Measurements from ENCODE around the gene ANXA2.
"Not testable (repeated sequence)": the region's sequence is repeated elsewhere in the genome, so short reads cannot be mapped to it uniquely, and the experiment has no call there.

The ANXA2 gene

DNA sequence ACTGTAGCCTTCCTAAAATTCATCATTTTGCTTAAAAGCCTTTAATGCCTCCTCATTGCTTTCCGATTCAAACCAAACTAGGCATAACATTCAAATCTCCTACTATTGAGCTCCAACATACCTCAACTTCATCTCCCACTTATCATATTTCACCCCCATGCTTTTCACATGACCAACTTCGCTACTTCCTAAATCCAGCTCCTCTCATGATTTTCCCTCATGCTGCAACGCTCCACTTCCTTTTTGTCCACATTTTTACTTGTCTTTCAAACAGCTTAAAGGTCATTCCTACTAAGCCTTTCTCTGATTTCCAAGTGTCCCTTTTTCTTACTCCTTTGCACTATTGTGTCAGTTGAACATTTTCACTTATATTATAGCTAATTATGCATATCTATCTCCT is 20.3 kb upstream of the ANXA2 start:
- ATAC-seq (ENCODE audit: low read depth) (no peak), DNase-seq (ENCODE audit: low spot score in 2 of 2) (no peak)
- no peaks in the 10 kb centered on the region for H3K27me3 Mint-ChIP-seq
- no peaks in the 10 kb centered on the region for H3K9me3 Mint-ChIP-seq
- peaks cover 8% of the 10 kb centered on the region for H3K36me3 Mint-ChIP-seq
- H3K4me1 Mint-ChIP-seq: peaks cover 2% of the 10 kb centered on the region
- H3K4me3 Mint-ChIP-seq: no peak overlapping the region
- H3K27ac Mint-ChIP-seq: no peak overlapping the region

DNA sequence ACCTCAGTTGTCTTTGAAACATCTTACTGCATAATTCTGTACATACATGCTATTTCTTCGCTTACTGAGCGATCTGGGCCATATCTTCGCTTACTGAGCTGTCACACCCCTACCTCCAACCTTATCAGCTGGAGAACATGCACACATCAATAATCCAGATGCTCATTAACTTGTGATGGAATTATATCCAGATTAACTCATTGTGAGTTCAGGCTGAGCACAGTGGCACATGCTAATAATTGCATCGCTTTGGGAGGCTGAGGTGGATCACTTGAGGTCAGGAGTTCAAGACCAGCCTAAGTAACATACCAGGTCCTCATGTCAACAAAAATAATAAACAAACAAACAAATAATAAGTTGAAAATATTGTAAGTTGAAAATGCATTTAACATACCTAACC is 19.3 kb upstream of the ANXA2 start:
- DNase-seq (ENCODE audit: low spot score in 2 of 2) (no peak), ATAC-seq (ENCODE audit: low read depth) (no peak)
- Mint-ChIP-seq H3K9me3 (no peaks in the 10 kb centered on the region), H3K4me1 (peaks cover 2% of the 10 kb centered on the region), H3K4me3 (no peak overlapping the region), H3K36me3 (peaks cover 6% of the 10 kb centered on the region), H3K27me3 (no peaks in the 10 kb centered on the region), H3K27ac (no peak overlapping the region)

DNA sequence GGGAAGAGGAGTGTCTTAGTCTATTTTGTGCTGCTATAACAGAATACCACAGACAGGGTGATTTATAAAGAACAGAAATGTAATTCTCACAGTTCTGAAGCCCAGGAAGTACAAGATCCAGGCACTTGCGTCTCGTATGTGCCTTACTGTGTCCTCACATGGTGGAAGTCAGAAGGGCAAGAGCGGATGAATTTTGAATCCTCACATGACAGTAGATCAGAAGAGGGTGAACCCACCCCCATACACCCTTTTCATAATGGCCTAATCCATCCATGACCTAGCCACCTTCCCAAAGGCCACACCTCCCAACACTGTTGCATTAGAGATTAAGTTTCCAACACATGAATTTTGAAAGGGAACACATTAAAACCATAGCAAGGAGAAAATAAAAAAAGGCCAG is 18.7 kb upstream of the ANXA2 start:
- H3K4me3 Mint-ChIP-seq: no peak overlapping the region
- no peak overlapping the region for H3K27ac Mint-ChIP-seq
- H3K9me3 Mint-ChIP-seq: no peaks in the 10 kb centered on the region
- peaks cover 6% of the 10 kb centered on the region for H3K36me3 Mint-ChIP-seq
- ATAC-seq (ENCODE audit: low read depth) (no peak), DNase-seq (ENCODE audit: low spot score in 2 of 2) (no peak)
- no peaks in the 10 kb centered on the region for H3K27me3 Mint-ChIP-seq
- H3K4me1 Mint-ChIP-seq: peaks cover 2% of the 10 kb centered on the region

DNA sequence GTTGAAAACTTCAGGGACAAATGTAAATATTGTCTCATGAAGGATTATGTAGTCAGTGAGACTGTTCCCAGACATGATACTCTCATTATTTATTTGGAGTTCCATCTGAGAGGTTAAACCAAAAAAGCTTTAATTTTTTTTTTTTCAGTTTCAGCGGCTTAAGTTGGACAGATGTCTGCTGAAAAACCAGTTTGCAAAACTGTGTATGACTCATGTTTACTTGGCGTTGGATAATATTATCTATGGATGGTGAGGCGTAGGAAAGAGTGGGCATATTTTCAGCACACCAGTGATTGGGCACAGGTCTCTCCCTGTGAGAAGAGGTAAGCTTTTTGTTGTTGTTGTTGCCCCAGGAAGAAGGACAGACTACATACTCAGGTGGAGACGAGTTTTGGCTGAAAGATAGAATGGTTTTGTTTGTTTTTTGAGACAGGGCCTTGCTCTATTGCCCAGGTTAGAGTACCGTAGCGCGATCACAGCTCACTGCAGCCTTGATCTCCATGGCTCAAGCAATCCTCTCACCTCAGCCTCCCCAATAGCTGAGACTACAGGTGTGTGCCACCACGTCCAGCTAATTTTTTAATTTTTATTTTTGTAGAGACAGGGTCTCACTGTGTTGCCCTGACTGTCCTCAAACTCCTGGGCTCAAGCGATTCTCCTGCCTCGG is 16.4 kb upstream of the ANXA2 start:
- peak overlapping the region; percentile 0 for H3K27ac Mint-ChIP-seq
- H3K4me1 Mint-ChIP-seq: peaks cover 3% of the 10 kb centered on the region
- H3K27me3 Mint-ChIP-seq: no peaks in the 10 kb centered on the region
- H3K4me3 Mint-ChIP-seq: no peak overlapping the region
- H3K36me3 Mint-ChIP-seq: no peaks in the 10 kb centered on the region
- DNase-seq (ENCODE audit: low spot score in 2 of 2): no peak
- H3K9me3 Mint-ChIP-seq: no peaks in the 10 kb centered on the region
- ATAC-seq (ENCODE audit: low read depth): no peak

DNA sequence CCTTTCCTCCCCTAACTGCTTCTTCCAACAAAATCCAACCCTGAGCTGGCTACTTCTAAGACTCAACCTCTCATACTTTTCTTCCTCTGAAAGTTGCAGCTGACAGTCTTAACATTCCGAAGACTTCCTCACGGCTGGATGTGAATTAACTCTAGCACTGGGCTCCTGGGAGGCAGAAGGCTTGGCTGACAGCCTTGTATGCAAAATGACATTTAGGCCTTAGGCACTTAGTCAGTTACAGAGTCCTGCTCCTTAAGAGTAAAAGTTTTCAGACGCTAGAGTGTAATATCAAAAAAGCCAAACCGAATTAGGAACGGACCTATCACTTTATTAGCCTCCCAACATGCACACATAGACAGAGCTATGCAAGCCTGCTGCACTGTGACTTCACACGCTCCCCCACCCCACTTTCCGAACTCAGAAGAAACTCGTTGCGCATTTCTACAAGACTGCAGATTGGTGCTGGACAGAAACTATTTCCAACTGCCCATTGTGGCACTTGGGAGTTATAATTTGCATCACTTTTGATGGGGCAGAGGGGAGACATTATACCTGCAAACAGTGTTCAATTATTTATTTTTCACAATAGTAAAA is 15.5 kb upstream of the ANXA2 start:
- Mint-ChIP-seq H3K27ac (peak overlapping the region; percentile 0), H3K9me3 (peaks cover 2% of the 10 kb centered on the region), H3K4me1 (peaks cover 9% of the 10 kb centered on the region), H3K36me3 (no peaks in the 10 kb centered on the region), H3K27me3 (no peaks in the 10 kb centered on the region), H3K4me3 (no peak overlapping the region)
- no peak for ATAC-seq (ENCODE audit: low read depth)
- DNase-seq (ENCODE audit: low spot score in 2 of 2): no peak

DNA sequence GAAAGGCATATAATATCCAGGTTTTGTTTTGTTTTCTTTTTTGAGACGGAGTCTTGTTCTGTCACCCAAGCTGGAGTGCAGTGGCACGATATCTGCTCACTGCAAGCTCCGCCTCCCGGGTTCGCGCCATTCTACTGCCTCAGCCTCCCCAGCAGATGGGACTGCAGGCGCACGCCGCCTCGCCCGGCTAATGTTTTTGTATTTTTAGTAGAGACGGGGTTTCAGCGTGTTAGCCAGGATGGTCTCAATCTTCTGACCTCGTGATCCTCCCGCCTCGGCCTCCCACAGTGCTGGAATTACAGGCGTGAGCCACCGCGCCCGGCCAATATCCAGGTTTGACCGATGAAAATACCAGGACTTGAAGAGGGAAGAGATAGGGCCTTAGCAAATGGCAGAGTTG is 15.0 kb upstream of the ANXA2 start:
- not testable (repeated sequence) for DNase-seq (ENCODE audit: low spot score in 2 of 2); H3K27ac Mint-ChIP-seq

DNA sequence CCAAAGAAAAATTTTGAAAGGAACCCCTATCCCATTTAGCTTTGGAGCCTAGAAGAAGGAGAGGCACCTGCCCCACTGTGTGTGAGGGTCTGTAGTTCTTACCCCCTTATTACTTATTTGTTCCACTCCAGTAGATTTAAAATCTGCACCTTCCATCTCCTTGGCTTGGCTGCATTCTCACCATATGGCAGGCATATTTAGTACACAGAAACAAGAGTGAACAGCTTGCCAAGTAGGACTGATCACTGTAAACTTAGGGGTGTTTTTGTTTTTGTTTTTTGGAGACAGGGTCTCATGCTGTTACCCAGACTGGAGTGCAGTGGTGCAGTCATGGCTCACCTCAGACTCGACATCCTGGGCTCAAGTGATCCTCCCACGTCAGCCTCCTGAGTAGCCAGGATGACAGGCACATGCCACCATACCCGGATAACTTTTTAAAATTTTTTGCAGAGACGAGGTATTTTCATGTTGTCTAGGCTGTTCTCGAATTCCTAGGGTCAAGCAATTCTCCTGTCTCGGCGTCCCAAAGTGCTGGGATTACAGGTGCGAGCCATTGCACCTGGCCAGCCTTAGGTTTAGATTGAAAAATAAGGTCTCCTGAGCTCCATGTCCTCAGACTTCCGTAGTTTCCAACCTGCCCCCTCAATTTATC is 14.1 kb upstream of the ANXA2 start:
- H3K4me1 Mint-ChIP-seq: peaks cover 11% of the 10 kb centered on the region
- H3K27ac Mint-ChIP-seq: no peak overlapping the region
- no peak for ATAC-seq (ENCODE audit: low read depth)
- H3K4me3 Mint-ChIP-seq: no peak overlapping the region
- DNase-seq (ENCODE audit: low spot score in 2 of 2): no peak
- H3K36me3 Mint-ChIP-seq: no peaks in the 10 kb centered on the region
- H3K27me3 Mint-ChIP-seq: no peaks in the 10 kb centered on the region
- peaks cover 2% of the 10 kb centered on the region for H3K9me3 Mint-ChIP-seq

More for the DNA sequence above, 15.0 kb upstream of the ANXA2 start:
- H3K27me3 Mint-ChIP-seq; ATAC-seq (ENCODE audit: low read depth); H3K4me3 Mint-ChIP-seq; H3K9me3 Mint-ChIP-seq; H3K36me3 Mint-ChIP-seq: not testable (repeated sequence)
- peaks cover 11% of the 10 kb centered on the region for H3K4me1 Mint-ChIP-seq

DNA sequence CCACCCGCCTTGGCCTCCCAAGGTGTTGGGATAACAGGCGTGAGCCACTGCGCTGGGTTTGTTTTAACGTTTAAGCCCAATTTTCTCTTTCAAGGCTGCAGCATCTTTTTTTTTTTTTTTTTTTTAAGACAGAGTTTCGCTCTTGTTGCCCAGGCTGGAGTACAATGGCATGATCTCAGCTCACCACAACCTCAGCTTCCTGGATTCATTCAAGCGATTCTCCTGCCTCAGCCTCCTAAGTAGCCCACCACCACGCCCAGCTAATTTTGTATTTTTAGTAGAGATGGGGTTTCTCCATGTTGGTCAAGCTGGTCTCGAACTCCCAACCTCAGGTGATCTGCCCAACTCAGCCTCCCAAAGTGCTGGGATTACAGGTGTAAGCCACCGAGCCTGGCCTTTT is 12.6 kb upstream of the ANXA2 start:
- H3K27ac Mint-ChIP-seq; H3K9me3 Mint-ChIP-seq; H3K36me3 Mint-ChIP-seq; DNase-seq (ENCODE audit: low spot score in 2 of 2); H3K27me3 Mint-ChIP-seq; H3K4me3 Mint-ChIP-seq: not testable (repeated sequence)
- peak; percentile 52 for ATAC-seq (ENCODE audit: low read depth)
- peaks cover 11% of the 10 kb centered on the region for H3K4me1 Mint-ChIP-seq

DNA sequence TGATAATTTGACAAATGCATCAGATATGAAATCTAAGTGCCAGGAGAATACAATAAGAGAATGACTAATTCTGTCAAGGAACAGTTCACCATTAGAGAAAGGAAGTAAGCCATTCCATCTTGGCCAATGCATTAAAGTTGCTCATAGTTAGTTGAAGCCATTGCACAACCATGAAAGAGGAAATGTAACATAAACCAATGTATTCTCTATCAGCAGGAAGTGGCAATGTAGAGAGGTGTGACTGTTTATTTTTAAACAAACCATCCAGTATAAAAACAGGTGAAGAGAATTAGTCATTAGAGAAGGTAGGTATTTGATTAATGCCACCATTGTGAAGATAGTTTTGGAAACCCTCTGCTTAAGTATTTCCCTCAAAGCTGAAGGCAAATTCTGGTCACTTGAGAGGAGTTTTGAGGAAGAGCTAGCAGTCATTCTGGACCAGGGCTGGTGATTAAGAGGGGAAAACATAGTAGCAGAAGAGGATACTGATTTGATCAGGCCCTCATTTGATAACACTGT is 10.7 kb upstream of the ANXA2 start:
- DNase-seq (ENCODE audit: low spot score in 2 of 2): no peak
- H3K9me3 Mint-ChIP-seq: peaks cover 2% of the 10 kb centered on the region

DNA sequence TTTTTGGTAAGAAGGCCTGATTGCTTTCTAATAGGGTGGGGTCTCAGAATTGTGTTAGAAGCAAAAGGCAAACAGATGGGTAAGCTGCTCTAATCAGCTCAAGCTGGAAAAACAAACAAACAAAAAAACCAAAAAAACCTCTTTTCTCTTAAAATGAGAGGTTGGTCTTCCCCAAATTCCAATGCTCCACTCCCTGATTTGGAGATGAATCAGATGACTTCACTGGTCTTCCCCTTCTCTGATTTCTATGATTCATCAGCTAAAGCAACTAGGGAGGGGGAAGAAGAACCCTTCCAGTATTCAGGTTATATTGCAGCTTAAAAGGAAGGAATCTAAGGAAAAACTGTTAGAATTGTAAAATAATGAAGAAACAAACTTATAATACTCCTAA is 9.6 kb upstream of the ANXA2 start:
- ATAC-seq (ENCODE audit: low read depth) (no peak), DNase-seq (ENCODE audit: low spot score in 2 of 2) (no peak)
- Mint-ChIP-seq H3K36me3 (no peaks in the 10 kb centered on the region), H3K27ac (no peak overlapping the region), H3K27me3 (no peaks in the 10 kb centered on the region), H3K9me3 (peaks cover 2% of the 10 kb centered on the region), H3K4me1 (peaks cover 9% of the 10 kb centered on the region), H3K4me3 (no peak overlapping the region)

More for the DNA sequence above, 10.7 kb upstream of the ANXA2 start:
- peaks cover 9% of the 10 kb centered on the region for H3K4me1 Mint-ChIP-seq
- ATAC-seq (ENCODE audit: low read depth): peak; percentile 85
- H3K27ac Mint-ChIP-seq: peak overlapping the region; percentile 81
- H3K27me3 Mint-ChIP-seq: no peaks in the 10 kb centered on the region
- H3K4me3 Mint-ChIP-seq: peak overlapping the region; percentile 68
- no peaks in the 10 kb centered on the region for H3K36me3 Mint-ChIP-seq

DNA sequence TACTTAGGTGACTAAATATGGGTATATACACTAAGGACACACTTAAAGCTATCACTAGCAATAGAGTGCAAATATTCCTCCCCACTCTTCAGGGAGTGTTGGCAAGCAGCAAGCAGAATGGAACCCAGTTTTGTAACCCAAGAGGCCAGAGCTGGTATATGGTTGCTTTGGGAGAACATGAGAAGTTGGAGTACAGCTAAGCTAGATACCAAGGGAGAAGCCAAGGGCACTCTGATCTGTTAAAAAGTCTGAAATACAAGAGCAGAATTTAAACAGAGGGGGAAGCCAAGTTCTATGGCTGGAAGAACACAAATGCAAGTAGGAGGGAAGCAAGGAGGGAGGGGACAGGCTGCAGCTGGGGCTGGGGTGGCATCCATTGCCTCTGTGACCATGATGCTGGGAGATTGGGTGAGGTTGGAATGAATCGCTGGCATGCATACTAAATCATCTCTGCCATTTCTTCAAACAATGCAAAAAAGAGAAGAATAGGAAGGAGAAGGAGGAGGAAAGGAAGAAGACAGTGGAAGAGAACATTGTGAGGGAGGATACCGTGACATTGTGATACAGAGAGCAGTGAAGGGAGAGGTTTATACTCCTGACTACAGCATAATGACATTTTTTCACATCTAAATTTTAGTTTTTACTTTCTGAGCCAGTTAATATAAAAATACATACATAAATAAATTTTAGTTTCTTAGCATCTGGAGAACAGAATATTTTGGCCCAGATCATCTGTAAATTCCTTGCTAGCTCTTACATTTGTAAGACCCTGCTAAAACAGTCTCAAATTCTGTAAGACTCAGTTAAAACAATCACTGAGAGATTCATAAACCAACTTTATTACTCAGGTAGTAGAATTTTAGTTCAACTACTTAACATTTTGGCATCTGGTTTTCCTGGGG is 9.0 kb upstream of the ANXA2 start:
- no peak for ATAC-seq (ENCODE audit: low read depth)
- no peak for DNase-seq (ENCODE audit: low spot score in 2 of 2)
- Mint-ChIP-seq H3K27me3 (no peaks in the 10 kb centered on the region), H3K4me1 (peaks cover 9% of the 10 kb centered on the region), H3K9me3 (peaks cover 2% of the 10 kb centered on the region), H3K4me3 (no peak overlapping the region), H3K27ac (no peak overlapping the region), H3K36me3 (no peaks in the 10 kb centered on the region)

DNA sequence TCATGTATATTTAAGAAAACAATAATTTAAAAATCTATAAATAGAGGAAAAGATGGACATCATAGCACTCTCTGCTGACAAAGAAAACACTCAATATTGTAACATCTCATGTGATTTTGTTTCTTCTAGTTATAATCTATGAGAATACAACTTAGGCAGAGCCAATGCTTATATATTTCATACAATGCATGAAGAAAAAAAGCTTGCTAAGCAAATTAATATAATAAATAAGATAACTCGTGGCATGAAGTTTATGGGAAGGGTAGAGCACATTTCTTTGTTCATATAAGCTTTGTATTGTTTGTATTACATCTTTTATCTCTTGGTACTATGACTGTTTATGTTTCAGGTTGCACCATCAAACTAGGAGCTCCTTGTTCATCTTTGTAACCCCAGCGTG is 7.6 kb upstream of the ANXA2 start:
- no peak for ATAC-seq (ENCODE audit: low read depth)
- Mint-ChIP-seq H3K27ac (no peak overlapping the region), H3K27me3 (no peaks in the 10 kb centered on the region), H3K9me3 (peaks cover 2% of the 10 kb centered on the region), H3K4me1 (peaks cover 9% of the 10 kb centered on the region), H3K4me3 (no peak overlapping the region), H3K36me3 (no peaks in the 10 kb centered on the region)
- DNase-seq (ENCODE audit: low spot score in 2 of 2): no peak

DNA sequence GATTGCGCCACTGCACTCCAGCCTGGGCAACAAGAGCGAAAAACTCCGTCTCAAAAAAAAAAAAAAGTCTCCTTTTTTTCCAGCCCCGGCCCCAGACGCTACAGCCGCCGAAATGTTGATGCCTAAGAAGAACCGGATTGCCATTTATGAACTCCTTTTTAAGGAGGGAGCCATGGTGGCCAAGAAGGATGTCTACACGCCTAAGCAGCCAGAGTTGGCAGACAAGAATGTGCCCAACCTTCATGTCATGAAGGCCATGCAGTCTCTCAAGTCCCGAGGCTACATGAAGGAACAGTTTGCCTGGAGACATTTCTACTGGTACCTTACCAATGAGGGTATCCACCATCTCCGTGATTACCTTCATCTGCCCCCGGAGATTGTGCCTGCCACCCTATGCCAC is 6.6 kb upstream of the ANXA2 start:
- not testable (repeated sequence) for ATAC-seq (ENCODE audit: low read depth); H3K36me3 Mint-ChIP-seq; H3K4me3 Mint-ChIP-seq; H3K27me3 Mint-ChIP-seq; H3K9me3 Mint-ChIP-seq; DNase-seq (ENCODE audit: low spot score in 2 of 2); H3K27ac Mint-ChIP-seq
- peaks cover 10% of the 10 kb centered on the region for H3K4me1 Mint-ChIP-seq

DNA sequence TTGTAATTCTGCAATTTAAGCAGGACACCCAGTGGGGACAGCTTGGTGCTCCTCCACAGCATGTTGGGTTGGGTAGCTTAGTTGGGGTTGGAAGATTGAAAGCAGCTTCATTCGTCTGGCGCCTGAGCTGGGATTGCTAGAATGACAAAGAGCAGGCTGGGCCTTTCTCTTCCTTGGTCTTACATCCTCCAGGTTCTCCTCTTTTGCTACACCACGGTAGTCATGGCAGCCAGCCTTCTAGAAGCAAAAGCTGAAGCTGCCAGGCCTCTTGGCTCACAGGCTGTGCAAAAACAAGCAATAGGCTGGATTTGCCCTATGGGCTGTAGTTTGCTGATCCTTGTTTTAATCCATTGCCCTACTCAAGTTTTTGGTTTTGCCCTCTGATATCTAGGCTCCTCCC is 3.2 kb upstream of the ANXA2 start:
- no peaks in the 10 kb centered on the region for H3K9me3 Mint-ChIP-seq
- no peak for DNase-seq (ENCODE audit: low spot score in 2 of 2)
- no peak overlapping the region for H3K27ac Mint-ChIP-seq
- no peaks in the 10 kb centered on the region for H3K36me3 Mint-ChIP-seq
- no peak for ATAC-seq (ENCODE audit: low read depth)
- H3K27me3 Mint-ChIP-seq: no peaks in the 10 kb centered on the region
- peaks cover 21% of the 10 kb centered on the region for H3K4me1 Mint-ChIP-seq
- no peak overlapping the region for H3K4me3 Mint-ChIP-seq

Data from memory B cell (primary cell).